ENCODE data around the gene LRMDA.

GRCh38 chr10:76040830-76041220, 609.4 kb downstream of the LRMDA start:
- TF ChIP-seq SUZ12 (IDR thresholded peaks at IDR 0.05; ENCODE audit: unreplicated experiment) (no peak), TAF1 (IDR thresholded peaks at IDR 0.05; ENCODE audit: borderline replicate concordance, low read depth, low read length) (no peak), CHD2 (IDR thresholded peaks at IDR 0.05; ENCODE audit: borderline replicate concordance, low read depth, low read length) (no peak)

Data from GM12878 (cell line).